ENCODE results near the gene GRIP2.

DNA sequence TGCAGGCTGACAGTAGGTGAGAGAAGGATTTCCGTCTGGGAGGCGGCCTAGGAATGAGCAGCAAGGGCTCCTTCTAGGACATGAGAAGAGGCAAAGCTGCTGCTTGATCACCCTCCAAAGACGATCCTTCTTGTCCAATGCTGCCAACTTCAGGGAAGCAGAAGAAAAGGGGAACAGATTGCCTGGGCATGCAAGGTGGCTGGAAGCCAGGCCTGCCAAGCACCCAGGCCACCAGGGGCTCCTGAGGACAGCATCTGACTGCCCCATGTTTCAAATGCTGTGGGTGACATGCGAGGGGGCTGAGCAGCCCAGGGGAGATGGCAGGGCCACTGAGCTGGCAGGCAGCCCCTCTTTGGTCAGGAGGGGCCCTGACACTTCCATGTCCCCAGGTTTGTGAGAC, 3.3 kb upstream of the GRIP2 start:
- TF ChIP-seq, protein P1, sequence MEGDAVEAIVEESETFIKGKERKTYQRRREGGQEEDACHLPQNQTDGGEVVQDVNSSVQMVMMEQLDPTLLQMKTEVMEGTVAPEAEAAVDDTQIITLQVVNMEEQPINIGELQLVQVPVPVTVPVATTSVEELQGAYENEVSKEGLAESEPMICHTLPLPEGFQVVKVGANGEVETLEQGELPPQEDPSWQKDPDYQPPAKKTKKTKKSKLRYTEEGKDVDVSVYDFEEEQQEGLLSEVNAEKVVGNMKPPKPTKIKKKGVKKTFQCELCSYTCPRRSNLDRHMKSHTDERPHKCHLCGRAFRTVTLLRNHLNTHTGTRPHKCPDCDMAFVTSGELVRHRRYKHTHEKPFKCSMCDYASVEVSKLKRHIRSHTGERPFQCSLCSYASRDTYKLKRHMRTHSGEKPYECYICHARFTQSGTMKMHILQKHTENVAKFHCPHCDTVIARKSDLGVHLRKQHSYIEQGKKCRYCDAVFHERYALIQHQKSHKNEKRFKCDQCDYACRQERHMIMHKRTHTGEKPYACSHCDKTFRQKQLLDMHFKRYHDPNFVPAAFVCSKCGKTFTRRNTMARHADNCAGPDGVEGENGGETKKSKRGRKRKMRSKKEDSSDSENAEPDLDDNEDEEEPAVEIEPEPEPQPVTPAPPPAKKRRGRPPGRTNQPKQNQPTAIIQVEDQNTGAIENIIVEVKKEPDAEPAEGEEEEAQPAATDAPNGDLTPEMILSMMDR (conservative IDR thresholded peaks at IDR 0.05 in 1 of 2, IDR thresholded peaks at IDR 0.05 in 1 of 2; ENCODE audit: low read depth in 1 of 2, low read length in 2 of 2) = no peak
- no peak for TF ChIP-seq EZH2 (IDR thresholded peaks at IDR 0.05; ENCODE audit: low read length, missing control alignments)
